H1 (cell line): Measurements from ENCODE around the gene RGP1. TPM values are rescaled to one million over a fixed set of nuclear protein-coding genes. Genes with fewer than 3 reads are reported as not detected.

ENCODE experiments used
- CREB1 ChIP-seq: IDR thresholded peaks from 2 replicates; pipeline ENCODE4 v1.6.1; 2012; ENCODE audit warnings: inconsistent platforms
- EZH2 ChIP-seq: fragments of 200-600 bp; sonication (generic); IDR thresholded peaks from 2 replicates; pipeline ENCODE4 v1.7.1; 2012; ENCODE audit warnings: low read depth, mild to moderate bottlenecking, moderate library complexity, low read length, inconsistent platforms; ENCODE audit not compliant: severe bottlenecking
- FOSL1 ChIP-seq: IDR thresholded peaks from 2 replicates; pipeline ENCODE4 v1.6.1; 2011; ENCODE audit warnings: mild to moderate bottlenecking, low read depth, low read length, moderate library complexity; ENCODE audit not compliant: insufficient read depth
- POU5F1 ChIP-seq: IDR thresholded peaks from 2 replicates; pipeline ENCODE4 v1.6.1; 2011; ENCODE audit warnings: low read depth, mild to moderate bottlenecking, low read length, moderate library complexity
- TAF7 ChIP-seq: optimal IDR thresholded peaks from 2 replicates; pipeline ENCODE3; 2011; ENCODE audit warnings: low read depth, mild to moderate bottlenecking, inconsistent platforms, low read length, moderate library complexity, borderline replicate concordance
- polyA plus RNA-seq, 7 experiments: library from polyadenylated mRNA; depleted of rRNA in 3 of 7; stranded (reverse) in 5 of 7; unstranded in 2 of 7; fragments of >200 nt in 5 of 7; fragments of 200-250 nt in 2 of 7; gene quantifications; 1 replicate in 5 of 7; 2 replicates in 1 of 7; 4 replicates in 1 of 7; pipeline versions ENCODE4 v1.2.1 to v1.2.3, GENCODE V29; 2011 to 2013; ENCODE audit warnings: missing spikeins in 2 of 7, mixed read lengths in 2 of 7
- total RNA-seq: library from RNA; stranded (reverse); fragmentation: NEBNext Ultra II Directional; extraction: Animal tissue kit (Norgen Biotek cat#: 25700); gene quantifications from 2 replicates; pipeline ENCODE4 v1.2.1, GENCODE V29; 2021

The RGP1 gene
- total and polyA plus RNA-seq, 2 of the 8 experiments (the other 6 are each of a cell fraction or from before 2014, with no cell fraction given) = 11.8 to 22.7 TPM

- TF ChIP-seq TAF7 = no peak
- no peak for TF ChIP-seq CREB1
- no peak for TF ChIP-seq EZH2
- no peak for TF ChIP-seq FOSL1
- TF ChIP-seq POU5F1 = no peak
Observed at GRCh38 chr9:35717132-35717870, 31.8 kb upstream of the RGP1 start (continued).
